Heart left ventricle (tissue), 16 donors: ENCODE measurements around the gene DCUN1D3. TPM values are rescaled to one million over a fixed set of nuclear protein-coding genes. Genes with fewer than 3 reads are reported as not detected.

ENCODE experiments used
- ATAC-seq, 4 donors: fragments of 200-7000 bp; cut with Tn5 transposase; one replicate each; pipeline ENCODE4 v1.9.1; 2020 to 2022; ENCODE audit warnings: moderate library complexity in 4 of 4, mild to moderate bottlenecking in 3 of 4, moderate number of reproducible peaks in 1 of 4
- DNase-seq, 5 donors: peaks; one replicate each; pipeline ENCODE4 v3.0.0-alpha.2; 2020
- H3K27ac ChIP-seq, 12 donors: fragments of 200-600 bp; sonication (generic) in 4 of 12; one replicate each; pipeline versions ENCODE4 v1.5.0 to v1.8.0; 2016 to 2022; ENCODE audit warnings: mild to moderate bottlenecking in 2 of 12
- H3K27me3 ChIP-seq, 9 donors: fragments of 200-600 bp; sonication (generic) in 2 of 9; one replicate each; pipeline versions ENCODE4 v1.5.1 to v1.8.0; 2016 to 2022; ENCODE audit warnings: mild to moderate bottlenecking in 3 of 9
- H3K36me3 ChIP-seq, 9 donors: fragments of 200-600 bp; sonication (generic) in 2 of 9; one replicate each; pipeline versions ENCODE4 v1.5.0 to v1.8.0; 2018 to 2022; ENCODE audit warnings: mild to moderate bottlenecking in 2 of 9
- H3K4me1 ChIP-seq, 12 donors: fragments of 200-600 bp; sonication (generic) in 4 of 12; one replicate each; pipeline versions ENCODE4 v1.5.0 to v1.8.0; 2016 to 2022; ENCODE audit warnings: mild to moderate bottlenecking in 3 of 12
- H3K4me3 ChIP-seq, 12 donors: fragments of 200-600 bp; sonication (generic) in 4 of 12; one replicate each; pipeline versions ENCODE4 v1.5.0 to v1.8.0; 2017 to 2022; ENCODE audit warnings: mild to moderate bottlenecking in 9 of 12, moderate library complexity in 4 of 12
- H3K9me3 ChIP-seq, 12 donors: fragments of 200-600 bp; sonication (generic) in 4 of 12; one replicate each; pipeline versions ENCODE4 v1.5.0 to v1.8.0; 2016 to 2022; ENCODE audit warnings: mild to moderate bottlenecking in 1 of 12
- CTCF ChIP-seq, 12 donors: fragments of 200-600 bp; sonication (generic) in 4 of 12; IDR thresholded peaks; one replicate each; pipeline versions ENCODE4 v1.5.0 to v1.8.0; 2018 to 2022; ENCODE audit warnings: antibody characterized with exemption in 12 of 12, mild to moderate bottlenecking in 5 of 12
- POLR2A ChIP-seq, 2 donors: fragments of 450-650 bp; IDR thresholded peaks; one replicate each; pipeline ENCODE4 v1.6.1; 2017; ENCODE audit warnings: antibody characterized with exemption in 2 of 2, mild to moderate bottlenecking in 2 of 2, moderate library complexity in 2 of 2
- WGBS, 4 donors: extraction: QIAGEN DNeasy Blood & Tissue Kit in 2 of 4; methylation state at CpG; one replicate each; pipeline versions ENCODE4 v1.1.5 to v1.1.7; 2013 to 2018; 5-methylcytosine and 5-hydroxymethylcytosine counted together
- intact Hi-C, 10 donors: fragments of 100-400 bp; cut with DNase I; formaldehyde crosslinking; loops; one replicate each; pipeline versions ENCODE4 v1.11.1 to v1.14.2; 2022
- polyA plus RNA-seq, 2 donors: library from polyadenylated mRNA; stranded (reverse); fragments of 200-250 nt; gene quantifications; one replicate each; pipeline ENCODE4 v1.2.3, GENCODE V29; 2013
- total RNA-seq, 9 donors: library from RNA; depleted of rRNA in 2 of 9; stranded (reverse); fragments of >200 nt in 2 of 9; fragmentation: NEBNext Ultra II Directional in 3 of 9; extraction: Animal tissue kit (Norgen Biotek cat#: 25700) in 3 of 9; gene quantifications; one replicate each; pipeline versions ENCODE4 v1.1.0 to v1.2.4, GENCODE V29; 2016 to 2023
- donor health status: ischemic (EF 13 %, LVEDD 7.1; RV severe dilation, severe dysfunction).
- donor health status: healthy with polysubstance abuse.
- donor health status: DM: no; HTN: yes; CAD: no.
- donor health status: DM: no; HTN: no; CAD: no.
- donor health status: ischemic (EF 25% LVEDD 6.9; RV normal size, moderate dysfunction).
- donor health status: ischemic (EF 25% LVEDD 5.7; RV mildly dilated, moderate dysfunction).
- donor health status: healthy.
- donor health status: DM: yes; HTN: yes; CAD: no.
- donor health status: ischemic (EF 35%, LVEDD 5.7; RV mildly dilated, moderate dysfunction).
- donor health status: nonischemic (EF 11% LVEDD 7.7; RV severe dilation, severe dysfunction).
- donor health status: DM: yes; HTN: yes; CAD: no.
- donor health status: PGD.
- donor health status: ischemic (EF 29% LVEDD 5.4; RV normal size, mild dysfunction).
- donor health status: nonischemic (EF 23%, LVEDD 6.1; RV moderate dilation, normal function).

Gene DCUN1D3
- total and polyA plus RNA-seq, 11 donors = 2.6 to 21.4 (median 11.0) TPM

GRCh38 chr16:20844588-20844987 is 55.6 kb downstream of the DCUN1D3 start:
- 66 to 75% (median 70%) methylated on average over 3 of the region's 3 CpGs for WGBS, 4 donors
- no peak for DNase-seq
- no peak overlapping the region for H3K4me3 ChIP-seq
- TF ChIP-seq CTCF (IDR thresholded peaks at IDR 0.05) (no peak), POLR2A (IDR thresholded peaks at IDR 0.05) (no peak)
- intact Hi-C loops = loop anchor here in 2 of 10 donors (10.0 kb wide), 2 partner anchors 100 to 160 kb away; no protein-coding TSS in a partner anchor
- H3K36me3 ChIP-seq = peaks cover 0 to 6% (median 0%) of the 10 kb centered on the region in 9 donors
- H3K27ac ChIP-seq = no peak overlapping the region
- H3K9me3 ChIP-seq = no peaks in the 10 kb centered on the region
- ATAC-seq = peak in 1 of 4 donors; percentile 35
- H3K4me1 ChIP-seq = peaks cover 0 to 20% (median 5%) of the 10 kb centered on the region in 12 donors
- no peaks in the 10 kb centered on the region for H3K27me3 ChIP-seq

- intact Hi-C loops = loop anchor here in 2 of 10 donors (10.0 kb wide), 2 partner anchors 101 to 161 kb away; no protein-coding TSS in a partner anchor
Measured at GRCh38 chr16:20844054-20844453, 56.1 kb downstream of the DCUN1D3 start.

GRCh38 chr16:20839504-20839903 is 60.7 kb downstream of the DCUN1D3 start:
- no peak for TF ChIP-seq CTCF (IDR thresholded peaks at IDR 0.05)
- no peak for TF ChIP-seq POLR2A (IDR thresholded peaks at IDR 0.05)
- Histone ChIP-seq H3K4me1 (peaks cover 0 to 2% (median 0%) of the 10 kb centered on the region in 12 donors), H3K27me3 (no peaks in the 10 kb centered on the region), H3K27ac (no peak overlapping the region), H3K9me3 (peaks cover 0 to 18% (median 0%) of the 10 kb centered on the region in 12 donors), H3K36me3 (peaks cover 0 to 5% (median 0%) of the 10 kb centered on the region in 9 donors), H3K4me3 (no peak overlapping the region)
- WGBS, 4 donors = 93 to 98% (median 95%) methylated on average over 2 of the region's 2 CpGs
- ATAC-seq = no peak
- intact Hi-C loops = loop anchor here in 2 of 10 donors (2.0 to 5.0 kb wide), 2 partner anchors 21 to 37 kb away; no protein-coding TSS in a partner anchor
- DNase-seq = no peak

More at GRCh38 chr16:20844054-20844453, 56.1 kb downstream of the DCUN1D3 start:
- WGBS, 4 donors = 86 to 96% (median 91%) methylated on average over 2 of the region's 2 CpGs
- no peak overlapping the region for H3K4me3 ChIP-seq
- ATAC-seq (no peak), DNase-seq (no peak)
- H3K27me3 ChIP-seq = no peaks in the 10 kb centered on the region
- peaks cover 0 to 20% (median 5%) of the 10 kb centered on the region in 12 donors for H3K4me1 ChIP-seq
- no peaks in the 10 kb centered on the region for H3K9me3 ChIP-seq
- TF ChIP-seq POLR2A (IDR thresholded peaks at IDR 0.05) (no peak), CTCF (IDR thresholded peaks at IDR 0.05) (no peak)
- peaks cover 0 to 6% (median 0%) of the 10 kb centered on the region in 9 donors for H3K36me3 ChIP-seq
- no peak overlapping the region for H3K27ac ChIP-seq

GRCh38 chr16:20838240-20838639 is 61.9 kb downstream of the DCUN1D3 start:
- peaks cover 0 to 10% (median 0%) of the 10 kb centered on the region in 9 donors for H3K36me3 ChIP-seq
- H3K4me3 ChIP-seq = no peak overlapping the region
- intact Hi-C loops = loop anchor here in 2 of 10 donors (2.0 to 5.0 kb wide), 2 partner anchors 19 to 36 kb away; no protein-coding TSS in a partner anchor
- no peaks in the 10 kb centered on the region for H3K4me1 ChIP-seq
- TF ChIP-seq CTCF (IDR thresholded peaks at IDR 0.05) (no peak), POLR2A (IDR thresholded peaks at IDR 0.05) (no peak)
- no peaks in the 10 kb centered on the region for H3K27me3 ChIP-seq
- 82 to 89% (median 85%) methylated on average over 1 of the region's 1 CpG for WGBS, 4 donors
- H3K9me3 ChIP-seq = peaks cover 0 to 22% (median 0%) of the 10 kb centered on the region in 12 donors
- no peak overlapping the region for H3K27ac ChIP-seq
- ATAC-seq = no peak
- DNase-seq = no peak
